Neutrophil (primary cell): ENCODE data around the gene PLEKHO2.
A peak's percentile ranks its signal among the peaks of the same experiment; 100 is the strongest.
"Not testable (repeated sequence)": the region's sequence is repeated elsewhere in the genome, so short reads cannot be mapped to it uniquely, and the experiment has no call there.

Experiments
- H3K27ac ChIP-seq: fragments of 200-600 bp; sonication (generic); 2 replicates; pipeline ENCODE4 v1.5.1; 2016; ENCODE audit warnings: mild to moderate bottlenecking, moderate library complexity
- H3K27me3 ChIP-seq: fragments of 200-600 bp; sonication (generic); 2 replicates; pipeline ENCODE4 v1.6.0; 2016; ENCODE audit warnings: mild to moderate bottlenecking
- H3K36me3 ChIP-seq: fragments of 200-600 bp; sonication (generic); 2 replicates; pipeline ENCODE4 v1.5.1; 2017
- H3K4me1 ChIP-seq, 2 experiments: fragments of 200-600 bp in 1 of 2; sonication (generic) in 1 of 2; 1 replicate in 1 of 2; 2 replicates in 1 of 2; pipeline versions ENCODE4 v1.5.1 to v1.6.1; 2013 to 2016; ENCODE audit warnings: low read depth in 1 of 2, low read length in 1 of 2, mild to moderate bottlenecking in 1 of 2, moderate library complexity in 1 of 2; ENCODE audit not compliant: control insufficient read depth in 1 of 2, insufficient read depth in 1 of 2
- H3K4me3 ChIP-seq, 2 experiments: fragments of 200-600 bp in 1 of 2; sonication (generic) in 1 of 2; 1 replicate in 1 of 2; 2 replicates in 1 of 2; pipeline ENCODE4 v1.5.1; 2013 to 2016; ENCODE audit warnings: low read depth in 1 of 2, low read length in 1 of 2, mild to moderate bottlenecking in 1 of 2, moderate library complexity in 1 of 2
- H3K9me3 ChIP-seq: fragments of 200-600 bp; sonication (generic); 2 replicates; pipeline ENCODE4 v1.5.1; 2016
- CTCF ChIP-seq: fragments of 200-600 bp; sonication (generic); IDR thresholded peaks from 2 replicates; pipeline ENCODE4 v1.5.1; 2016; ENCODE audit warnings: antibody characterized with exemption

The PLEKHO2 gene

GRCh38 chr15:64809649-64810496 lies 31.8 kb upstream of the PLEKHO2 start:
- H3K4me3 ChIP-seq: no peak overlapping the region
- H3K4me1 ChIP-seq: peaks cover 4 to 10% of the 10 kb centered on the region in 2 experiments
- no peaks in the 10 kb centered on the region for H3K36me3 ChIP-seq
- peaks cover 12% of the 10 kb centered on the region for H3K27me3 ChIP-seq
- H3K27ac ChIP-seq: no peak overlapping the region
- TF ChIP-seq CTCF: peak; percentile 88
- no peaks in the 10 kb centered on the region for H3K9me3 ChIP-seq

- Histone ChIP-seq H3K9me3 (no peaks in the 10 kb centered on the region), H3K36me3 (no peaks in the 10 kb centered on the region)
- TF ChIP-seq CTCF: no peak
Measured at GRCh38 chr15:64810497-64811326, 31.0 kb upstream of the PLEKHO2 start.

GRCh38 chr15:64813075-64813474 lies 28.6 kb upstream of the PLEKHO2 start:
- H3K4me1 ChIP-seq: peaks cover 10 to 20% of the 10 kb centered on the region in 2 experiments
- no peak overlapping the region for H3K27ac ChIP-seq
- no peaks in the 10 kb centered on the region for H3K9me3 ChIP-seq
- peaks cover 8% of the 10 kb centered on the region for H3K36me3 ChIP-seq
- H3K27me3 ChIP-seq: peaks cover 12% of the 10 kb centered on the region
- H3K4me3 ChIP-seq: no peak overlapping the region
- no peak for TF ChIP-seq CTCF

More at GRCh38 chr15:64810497-64811326, 31.0 kb upstream of the PLEKHO2 start:
- H3K27me3 ChIP-seq: peaks cover 12% of the 10 kb centered on the region
- H3K4me3 ChIP-seq: no peak overlapping the region
- peaks cover 10 to 18% of the 10 kb centered on the region in 2 experiments for H3K4me1 ChIP-seq
- no peak overlapping the region for H3K27ac ChIP-seq

- H3K36me3 ChIP-seq, H3K27me3 ChIP-seq, H3K9me3 ChIP-seq, H3K4me3 ChIP-seq: not testable (repeated sequence)
- H3K27ac ChIP-seq: peak overlapping the region; percentile 74
- H3K4me1 ChIP-seq: peaks cover 10 to 20% of the 10 kb centered on the region in 2 experiments
Measured at GRCh38 chr15:64814283-64814682, 27.4 kb upstream of the PLEKHO2 start.

- not testable (repeated sequence) for H3K36me3 ChIP-seq, H3K9me3 ChIP-seq, H3K27me3 ChIP-seq, H3K4me3 ChIP-seq
- Histone ChIP-seq H3K27ac (peak overlapping the region; percentile 74), H3K4me1 (peaks cover 10 to 17% of the 10 kb centered on the region in 2 experiments)
Measured at GRCh38 chr15:64814965-64815364, 26.8 kb upstream of the PLEKHO2 start.

- no peak for TF ChIP-seq CTCF
- Histone ChIP-seq H3K4me3 (no peak overlapping the region), H3K4me1 (peaks cover 10 to 14% of the 10 kb centered on the region in 2 experiments), H3K36me3 (peaks cover 16% of the 10 kb centered on the region), H3K27me3 (no peaks in the 10 kb centered on the region), H3K27ac (no peak overlapping the region), H3K9me3 (no peaks in the 10 kb centered on the region)
Measured at GRCh38 chr15:64816452-64816851, 25.3 kb upstream of the PLEKHO2 start.
